OCI-LY7 (cell line): Measurements from ENCODE around the gene PPP1R7. TPM values are rescaled to one million over a fixed set of nuclear protein-coding genes. Genes with fewer than 3 reads are reported as not detected.

Experiments
- BruUV-seq: library from RNA; stranded (reverse); fragments of 400-500 nt; replicated peaks from 2 replicates; lab custom pipeline; 2021; lab: Mats Ljungman, UMichigan
- CTCF ChIA-PET: fragments of 300-600 bp; sonication (Branson Sonifier 250); formaldehyde crosslinking; loops from one replicate; lab custom pipeline; 2022; ENCODE audit warnings: antibody characterized with exemption; ENCODE audit not compliant: unreplicated experiment; lab: Charles Lee
- POLR2A ChIA-PET: fragments of 300-600 bp; sonication (Branson Sonifier 250); formaldehyde crosslinking; loops from one replicate; lab custom pipeline; 2022; ENCODE audit warnings: antibody characterized with exemption; lab: Charles Lee
- DNase-seq: peaks from one replicate; pipeline ENCODE4 v3.0.0-alpha.2; 2015; ENCODE audit warnings: low spot score
- H2AFZ ChIP-seq: fragments of 200-600 bp; sonication (generic), shearing (Covaris generic); 2 replicates; pipeline ENCODE4 v1.6.1; 2014; ENCODE audit warnings: mild to moderate bottlenecking, antibody characterized with exemption, low read length, moderate library complexity
- H3K27ac ChIP-seq: fragments of 200-600 bp; sonication (generic); 2 replicates; pipeline ENCODE4 v1.5.1; 2014; ENCODE audit warnings: mixed run types, low read depth, mild to moderate bottlenecking, moderate library complexity, low read length, inconsistent platforms; ENCODE audit not compliant: poor library complexity, severe bottlenecking
- H3K36me3 ChIP-seq: fragments of 200-600 bp; sonication (generic); 2 replicates; pipeline ENCODE4 v1.6.1; 2014; ENCODE audit warnings: mild to moderate bottlenecking, antibody characterized with exemption, low read length, moderate library complexity, mixed read lengths; ENCODE audit not compliant: insufficient read depth
- H3K4me1 ChIP-seq: fragments of 200-600 bp; sonication (generic); 2 replicates; pipeline ENCODE4 v1.5.1; 2014; ENCODE audit warnings: mild to moderate bottlenecking, low read length; ENCODE audit not compliant: insufficient read depth, poor library complexity, severe bottlenecking
- H3K4me2 ChIP-seq: fragments of 200-600 bp; sonication (generic); 2 replicates; pipeline ENCODE4 v1.6.1; 2014; ENCODE audit warnings: mild to moderate bottlenecking, low read length
- H3K4me3 ChIP-seq: fragments of 200-600 bp; sonication (generic); 2 replicates; pipeline ENCODE4 v1.5.1; 2014; ENCODE audit warnings: mild to moderate bottlenecking, low read depth, low read length; ENCODE audit not compliant: poor library complexity, severe bottlenecking
- H3K79me2 ChIP-seq: fragments of 200-600 bp; sonication (generic); 2 replicates; pipeline ENCODE4 v1.6.1; 2016; ENCODE audit warnings: low read depth, mild to moderate bottlenecking, low read length, moderate library complexity, mixed read lengths; ENCODE audit not compliant: insufficient read depth
- H3K9me2 ChIP-seq: fragments of 200-600 bp; sonication (generic); 2 replicates; pipeline ENCODE4 v1.6.1; 2016; ENCODE audit warnings: mild to moderate bottlenecking, low read length, mixed read lengths; ENCODE audit not compliant: insufficient read depth
- H3K9me3 ChIP-seq: fragments of 200-600 bp; sonication (generic); 2 replicates; pipeline ENCODE4 v1.6.1; 2014; ENCODE audit warnings: mild to moderate bottlenecking, mixed run types, low read length, mixed read lengths
- H4K20me1 ChIP-seq: fragments of 200-600 bp; sonication (generic); 2 replicates; pipeline ENCODE4 v1.6.1; 2014; ENCODE audit warnings: mild to moderate bottlenecking, antibody characterized with exemption, low read length, moderate library complexity, mixed read lengths; ENCODE audit not compliant: insufficient read depth
- EZH2phosphoT487 ChIP-seq: fragments of 200-600 bp; sonication (generic); IDR thresholded peaks from 2 replicates; pipeline ENCODE4 v1.6.1; 2018; ENCODE audit warnings: low read depth, borderline replicate concordance, mild to moderate bottlenecking, mixed run types, antibody characterized with exemption, low read length, moderate library complexity, mixed read lengths
- intact Hi-C: fragments of 100-400 bp; cut with micrococcal nuclease; formaldehyde crosslinking; loops from one replicate; pipeline ENCODE4 v1.10.0; 2022; ENCODE audit not compliant: unreplicated experiment
- total RNA-seq, 2 experiments: library from RNA; depleted of rRNA in 1 of 2; stranded (reverse); fragments of >200 nt in 1 of 2; shearing (Covaris generic) in 1 of 2; gene quantifications; 2 replicates each; pipeline ENCODE4 v1.2.3, GENCODE V29; 2014 to 2022
- TF ChIP-seq, protein P1 (sequence below): fragments of 200-600 bp; sonication (generic); conservative IDR thresholded peaks from 2 replicates; pipeline ENCODE4 v1.5.1; 2014; ENCODE audit warnings: mild to moderate bottlenecking, antibody characterized with exemption, low read length, moderate library complexity, mixed read lengths

The PPP1R7 gene
- total RNA-seq, 2 experiments from 2014 or later = 46.0 to 82.0 TPM

DNA sequence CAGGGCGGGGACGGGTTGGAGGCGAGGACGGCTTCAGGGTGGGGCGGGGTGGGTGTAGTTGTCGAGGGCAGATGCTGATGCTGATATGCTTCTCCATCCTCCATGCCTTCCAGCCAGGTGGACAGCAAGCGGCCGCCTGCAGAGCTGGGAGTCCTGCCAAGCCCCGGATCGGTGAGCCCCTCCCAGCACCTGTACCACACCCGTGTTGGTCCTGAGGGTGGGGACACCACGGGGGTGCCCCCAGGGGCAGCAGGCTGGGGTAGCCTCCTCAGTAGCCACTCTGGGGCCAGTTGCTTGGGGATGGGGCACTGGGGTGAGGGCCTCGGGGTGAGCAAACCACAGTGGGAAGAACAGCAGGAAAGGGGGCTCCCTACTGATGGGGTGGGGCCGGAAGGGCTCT is 40.8 kb downstream of the PPP1R7 start:
- no peaks in the 10 kb centered on the region for H3K36me3 ChIP-seq
- no peak overlapping the region for H3K4me3 ChIP-seq
- no peaks in the 10 kb centered on the region for H4K20me1 ChIP-seq
- BruUV-seq = no TSS peak
- no peaks in the 10 kb centered on the region for H3K9me2 ChIP-seq
- no peak overlapping the region for H3K27ac ChIP-seq
- peaks cover 13% of the 10 kb centered on the region for H3K4me1 ChIP-seq
- CTCF ChIA-PET = no interaction called here
- POLR2A ChIA-PET = no interaction called here
- no peak for DNase-seq
- intact Hi-C loops = no loop called here
- no peaks in the 10 kb centered on the region for H3K79me2 ChIP-seq
- TF ChIP-seq EZH2phosphoT487 = no peak
- TF ChIP-seq, protein P1, sequence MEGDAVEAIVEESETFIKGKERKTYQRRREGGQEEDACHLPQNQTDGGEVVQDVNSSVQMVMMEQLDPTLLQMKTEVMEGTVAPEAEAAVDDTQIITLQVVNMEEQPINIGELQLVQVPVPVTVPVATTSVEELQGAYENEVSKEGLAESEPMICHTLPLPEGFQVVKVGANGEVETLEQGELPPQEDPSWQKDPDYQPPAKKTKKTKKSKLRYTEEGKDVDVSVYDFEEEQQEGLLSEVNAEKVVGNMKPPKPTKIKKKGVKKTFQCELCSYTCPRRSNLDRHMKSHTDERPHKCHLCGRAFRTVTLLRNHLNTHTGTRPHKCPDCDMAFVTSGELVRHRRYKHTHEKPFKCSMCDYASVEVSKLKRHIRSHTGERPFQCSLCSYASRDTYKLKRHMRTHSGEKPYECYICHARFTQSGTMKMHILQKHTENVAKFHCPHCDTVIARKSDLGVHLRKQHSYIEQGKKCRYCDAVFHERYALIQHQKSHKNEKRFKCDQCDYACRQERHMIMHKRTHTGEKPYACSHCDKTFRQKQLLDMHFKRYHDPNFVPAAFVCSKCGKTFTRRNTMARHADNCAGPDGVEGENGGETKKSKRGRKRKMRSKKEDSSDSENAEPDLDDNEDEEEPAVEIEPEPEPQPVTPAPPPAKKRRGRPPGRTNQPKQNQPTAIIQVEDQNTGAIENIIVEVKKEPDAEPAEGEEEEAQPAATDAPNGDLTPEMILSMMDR = no peak
- H3K9me3 ChIP-seq = no peaks in the 10 kb centered on the region
- no peak overlapping the region for H3K4me2 ChIP-seq
- no peak overlapping the region for H2AFZ ChIP-seq

GRCh38 chr2:241193271-241193670 is 43.0 kb downstream of the PPP1R7 start:
- H3K9me2 ChIP-seq = no peaks in the 10 kb centered on the region
- H3K36me3 ChIP-seq = no peaks in the 10 kb centered on the region
- POLR2A ChIA-PET = no interaction called here
- BruUV-seq = no TSS peak
- H3K27ac ChIP-seq = no peak overlapping the region
- no peaks in the 10 kb centered on the region for H3K9me3 ChIP-seq
- H2AFZ ChIP-seq = no peak overlapping the region
- intact Hi-C loops = no loop called here
- no peaks in the 10 kb centered on the region for H3K79me2 ChIP-seq
- no peak for DNase-seq
- H4K20me1 ChIP-seq = no peaks in the 10 kb centered on the region
- H3K4me3 ChIP-seq = no peak overlapping the region
- TF ChIP-seq EZH2phosphoT487 = no peak
- TF ChIP-seq, protein P1 = no peak
- CTCF ChIA-PET = no interaction called here
- peaks cover 6% of the 10 kb centered on the region for H3K4me1 ChIP-seq
- no peak overlapping the region for H3K4me2 ChIP-seq

DNA sequence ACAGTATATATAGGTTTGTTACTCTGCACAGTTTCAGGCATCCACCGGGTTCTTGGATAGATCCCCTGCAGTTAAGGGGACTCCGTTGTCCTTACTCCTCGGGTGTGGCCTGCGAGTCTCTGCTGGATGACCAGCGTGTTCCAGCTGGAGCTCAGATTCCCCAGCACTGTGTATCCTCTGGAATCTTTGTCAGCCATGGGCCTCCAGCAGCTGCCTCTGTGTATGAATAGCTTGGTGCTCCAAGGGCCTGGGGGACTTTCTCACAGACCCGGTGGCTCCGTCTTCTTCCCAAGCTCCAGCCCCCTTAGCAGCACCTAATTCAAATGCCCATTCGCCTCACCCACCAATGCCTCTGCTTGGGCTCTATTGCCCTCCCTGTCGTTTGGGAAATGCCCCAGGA is 44.5 kb downstream of the PPP1R7 start:
- no peak for DNase-seq
- POLR2A ChIA-PET = interaction anchor here (0.7 kb wide), 1 partner anchor 228 kb away, joined by 4 read pairs; no protein-coding TSS in a partner anchor
- no peaks in the 10 kb centered on the region for H3K36me3 ChIP-seq
- CTCF ChIA-PET = no interaction called here
- H3K9me2 ChIP-seq = no peaks in the 10 kb centered on the region
- H2AFZ ChIP-seq = no peak overlapping the region
- H3K4me2 ChIP-seq = no peak overlapping the region
- H3K9me3 ChIP-seq = no peaks in the 10 kb centered on the region
- intact Hi-C loops = no loop called here
- no TSS peak for BruUV-seq
- H3K79me2 ChIP-seq = no peaks in the 10 kb centered on the region
- H4K20me1 ChIP-seq = no peaks in the 10 kb centered on the region
- H3K4me1 ChIP-seq = no peaks in the 10 kb centered on the region
- no peak overlapping the region for H3K4me3 ChIP-seq
- TF ChIP-seq, protein P1 = no peak
- no peak for TF ChIP-seq EZH2phosphoT487
- no peak overlapping the region for H3K27ac ChIP-seq
